GM18519 (cell line): ENCODE results near the gene ZDHHC14.
"Not testable (repeated sequence)": the region's sequence is repeated elsewhere in the genome, so short reads cannot be mapped to it uniquely, and the experiment has no call there.

Experiments used
- ATAC-seq: cut with Tn5 transposase; IDR thresholded peaks from one replicate; pipeline ENCODE4 v1.9.1; 2021; ENCODE audit warnings: mild to moderate bottlenecking, moderate library complexity; ENCODE audit not compliant: unreplicated experiment, low FRiP score

Gene ZDHHC14

DNA sequence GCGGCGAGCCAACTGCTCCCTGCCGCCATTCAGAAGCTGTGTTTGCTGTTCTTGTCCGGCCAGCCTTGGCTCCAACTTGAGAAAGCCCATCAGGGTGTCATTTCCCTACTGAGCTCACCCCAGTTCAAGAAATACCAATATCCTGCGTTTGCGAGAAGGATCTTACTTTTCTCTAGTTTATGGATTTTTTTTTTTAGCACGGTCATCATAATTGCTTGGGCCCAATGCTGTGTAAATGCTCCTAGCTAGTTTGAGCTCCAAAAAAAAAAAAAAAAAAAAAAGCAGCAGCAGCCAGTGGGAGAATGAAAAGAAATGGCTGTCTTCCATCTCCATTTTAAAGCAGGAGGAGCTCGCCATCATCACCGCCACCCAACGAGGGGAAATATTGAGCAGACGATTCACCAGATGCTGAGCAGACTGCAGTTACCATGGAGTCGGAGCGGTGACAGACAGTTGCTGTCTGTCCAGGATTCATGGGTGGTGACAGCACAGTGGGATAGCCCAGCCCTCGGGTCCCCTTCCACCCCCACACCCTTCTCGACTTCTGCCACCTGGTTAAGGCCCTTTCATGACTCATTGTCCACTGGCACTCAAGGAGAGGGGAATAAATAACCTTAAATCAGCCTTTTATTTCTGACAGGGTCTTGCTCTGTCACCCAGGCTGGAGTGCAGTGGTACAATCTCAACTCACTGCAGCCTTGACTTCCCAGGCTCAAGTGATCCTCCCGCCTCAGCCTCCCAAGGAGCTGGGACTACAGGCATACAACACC, 309.6 kb downstream of the ZDHHC14 start:
- no peak for ATAC-seq

DNA sequence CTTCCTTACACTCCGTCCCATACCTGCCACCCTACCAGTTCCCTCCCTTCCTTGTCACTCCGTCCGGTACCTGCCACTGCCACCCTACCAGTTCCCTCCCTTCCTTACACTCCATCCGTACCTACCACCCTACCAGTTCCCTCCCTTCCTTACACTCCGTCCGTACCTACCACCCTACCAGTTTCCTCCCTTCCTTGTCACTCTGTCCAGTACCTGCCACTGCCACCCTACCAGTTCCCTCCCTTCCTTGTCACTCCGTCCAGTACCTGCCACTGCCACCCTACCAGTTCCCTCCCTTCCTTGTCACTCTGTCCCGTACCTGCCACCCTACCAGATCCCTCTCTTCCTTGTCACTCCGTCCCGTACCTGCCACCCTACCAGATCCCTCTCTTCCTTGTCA, 310.6 kb downstream of the ZDHHC14 start:
- ATAC-seq = not testable (repeated sequence)

DNA sequence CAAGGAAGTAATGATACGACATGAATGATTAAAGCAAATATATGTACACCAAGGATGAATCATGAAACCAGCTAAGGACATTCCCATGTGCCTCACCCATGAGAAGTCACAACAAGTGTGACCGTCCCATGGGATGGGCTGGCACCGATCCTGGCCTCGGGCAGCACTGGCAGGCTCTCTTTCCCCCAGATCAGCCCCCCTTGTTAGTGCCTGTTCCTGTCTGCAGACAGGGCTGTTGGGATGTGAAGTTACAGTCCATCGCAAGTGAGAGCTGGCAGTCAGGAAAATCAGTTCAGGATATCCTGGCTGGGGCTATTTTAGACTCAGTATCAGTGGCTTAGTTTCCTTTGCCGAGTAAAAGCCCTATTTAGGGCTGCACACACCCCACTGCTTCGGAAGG, 312.9 kb downstream of the ZDHHC14 start:
- no peak for ATAC-seq

DNA sequence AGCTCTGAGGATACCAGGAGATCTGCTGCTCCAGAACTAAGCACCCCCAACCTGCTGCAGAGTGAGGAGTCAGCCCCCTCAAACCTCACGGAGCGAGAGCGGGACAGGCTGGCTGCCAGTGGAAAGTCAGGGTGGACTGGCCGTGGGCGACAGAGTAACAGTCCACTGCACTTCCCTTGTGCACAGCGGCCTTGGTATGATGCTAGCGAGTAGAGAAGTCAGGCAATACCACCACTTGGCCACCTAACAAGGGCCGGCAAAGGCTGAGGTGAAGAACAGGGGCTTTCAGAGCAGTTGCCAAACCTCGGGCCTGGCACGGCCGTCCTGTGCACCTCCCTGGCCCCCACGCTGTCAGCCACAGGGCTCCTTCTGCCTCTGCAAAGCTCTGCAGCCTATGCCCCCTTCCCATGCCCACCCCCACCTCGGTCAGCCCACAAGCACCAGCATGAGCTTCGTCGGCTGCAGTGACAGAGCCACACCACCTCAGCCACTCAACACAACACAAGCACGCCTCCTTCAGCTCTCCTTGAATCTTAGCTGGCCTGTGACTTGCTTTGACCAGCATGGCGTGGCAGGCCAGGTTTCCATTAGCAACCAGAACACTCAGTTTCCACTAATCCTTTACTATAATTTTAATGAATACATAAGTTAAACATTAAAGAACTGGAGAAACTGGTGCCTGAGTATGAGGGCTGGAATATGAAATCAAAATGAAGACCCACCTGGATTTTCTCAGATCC, 314.5 kb downstream of the ZDHHC14 start:
- no peak for ATAC-seq

DNA sequence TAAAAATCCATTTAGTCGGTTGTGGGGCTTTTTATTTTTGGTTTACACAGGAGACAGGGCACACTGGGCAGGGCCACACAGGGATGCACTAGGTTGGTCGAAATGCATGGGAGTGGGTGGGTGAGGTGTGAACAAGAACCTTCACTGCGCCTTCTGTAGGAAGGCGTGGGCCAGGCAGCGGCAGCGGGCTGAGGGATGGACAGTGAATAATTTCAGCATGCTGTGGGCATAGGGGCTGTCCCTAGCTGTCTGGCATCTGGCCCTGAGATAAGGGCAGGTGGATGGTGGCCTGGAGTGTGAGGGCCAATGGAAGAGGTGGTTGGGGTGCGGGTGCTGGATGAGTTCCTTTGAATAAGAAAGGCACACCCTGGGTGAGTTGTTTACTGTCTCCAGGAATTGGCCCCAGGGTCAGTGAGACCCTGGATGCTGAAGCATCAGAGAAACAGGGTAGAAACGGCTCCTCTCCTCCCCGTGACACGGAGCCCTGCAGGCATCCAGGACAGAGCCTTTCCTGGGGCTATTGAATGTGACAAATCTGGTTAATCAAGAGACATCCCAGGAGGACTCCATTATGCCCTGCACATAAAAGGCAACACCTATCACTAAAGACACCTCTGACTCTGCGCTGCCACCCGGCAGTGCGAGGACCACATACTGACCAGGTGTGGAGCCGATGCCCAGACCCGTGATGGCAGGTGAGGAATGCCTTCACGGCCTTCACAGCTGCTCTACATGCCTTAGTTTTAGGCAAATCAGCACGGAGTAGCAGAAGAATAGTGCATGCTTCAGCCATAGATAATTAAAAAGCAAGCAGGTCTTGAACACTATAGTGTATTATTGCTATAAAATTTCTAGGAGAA, 319.0 kb downstream of the ZDHHC14 start:
- ATAC-seq = no peak

DNA sequence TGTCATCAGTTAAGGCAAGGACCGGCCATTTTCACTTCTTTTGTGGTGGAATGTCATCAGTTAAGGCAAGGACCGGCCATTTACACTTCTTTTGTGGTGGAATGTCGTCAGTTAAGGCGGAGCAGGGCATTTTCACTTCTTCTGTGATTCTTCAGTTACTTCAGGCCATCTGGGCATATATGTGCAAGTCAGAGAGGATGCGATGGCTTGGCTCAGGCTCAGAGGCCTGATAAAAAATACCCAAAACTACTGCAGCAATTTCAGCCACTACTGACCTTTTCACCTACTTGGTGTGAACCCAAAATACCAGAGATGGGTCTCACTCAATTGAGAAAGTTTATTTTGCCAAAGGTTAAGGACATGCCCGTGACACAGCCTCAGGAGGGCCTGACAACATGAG, 325.4 kb downstream of the ZDHHC14 start:
- ATAC-seq = not testable (repeated sequence)

DNA sequence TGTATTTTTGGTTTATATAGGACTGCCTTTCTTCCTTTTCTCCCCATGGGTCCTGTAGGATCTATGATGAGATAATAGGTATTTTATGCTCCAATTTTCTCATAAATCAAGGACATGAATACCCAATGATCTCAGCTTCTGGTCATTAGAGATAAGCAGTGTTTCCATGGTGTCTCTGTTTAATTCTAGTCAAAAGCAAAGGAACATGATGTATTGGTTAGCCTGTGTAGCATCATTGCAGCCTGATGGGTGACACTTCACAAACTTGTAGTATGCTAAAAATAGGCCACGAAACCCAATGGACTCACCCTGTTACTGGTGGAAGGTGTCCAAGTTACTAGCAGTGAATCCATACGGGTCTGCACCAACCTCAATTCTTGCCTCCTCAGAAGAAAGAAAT, 325.9 kb downstream of the ZDHHC14 start:
- ATAC-seq = no peak

DNA sequence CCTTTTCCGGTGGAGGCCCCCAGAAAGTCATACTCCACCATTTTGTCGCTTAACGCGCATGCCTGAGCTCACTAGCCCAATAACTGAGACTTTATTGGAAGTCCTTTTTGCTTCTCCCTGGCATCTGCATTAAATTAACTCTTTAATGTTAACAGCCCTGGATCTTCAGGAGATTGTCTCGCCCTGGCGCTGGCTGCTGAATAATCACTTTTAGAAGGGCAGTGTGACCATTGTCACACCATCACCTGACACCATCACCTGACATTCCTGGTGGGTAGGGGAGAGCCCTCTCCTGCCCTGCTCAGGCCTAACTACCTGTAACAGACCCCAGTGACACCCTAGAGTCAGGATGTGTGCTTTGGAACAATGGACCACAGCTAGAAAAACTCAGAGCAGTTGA, 326.6 kb downstream of the ZDHHC14 start:
- no peak for ATAC-seq

DNA sequence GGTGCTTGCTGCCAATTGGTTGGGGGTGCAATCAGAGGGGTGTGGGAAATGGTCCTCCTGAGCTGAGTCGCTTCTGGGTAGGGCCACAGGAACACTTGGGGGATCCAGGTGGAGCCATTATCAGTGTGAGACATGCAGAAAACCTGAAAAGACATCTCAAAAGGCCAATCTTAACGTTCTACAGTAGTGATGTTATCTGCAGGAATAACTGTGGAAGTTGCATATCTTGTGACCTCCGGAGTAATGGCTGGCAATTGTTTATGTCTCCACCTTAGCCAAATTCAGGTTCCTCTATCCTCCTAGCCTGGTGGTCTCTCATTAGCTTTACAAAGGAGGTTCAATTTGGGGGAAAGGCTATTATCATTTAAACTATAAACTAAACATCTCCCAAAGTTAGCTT, 327.2 kb downstream of the ZDHHC14 start:
- no peak for ATAC-seq

DNA sequence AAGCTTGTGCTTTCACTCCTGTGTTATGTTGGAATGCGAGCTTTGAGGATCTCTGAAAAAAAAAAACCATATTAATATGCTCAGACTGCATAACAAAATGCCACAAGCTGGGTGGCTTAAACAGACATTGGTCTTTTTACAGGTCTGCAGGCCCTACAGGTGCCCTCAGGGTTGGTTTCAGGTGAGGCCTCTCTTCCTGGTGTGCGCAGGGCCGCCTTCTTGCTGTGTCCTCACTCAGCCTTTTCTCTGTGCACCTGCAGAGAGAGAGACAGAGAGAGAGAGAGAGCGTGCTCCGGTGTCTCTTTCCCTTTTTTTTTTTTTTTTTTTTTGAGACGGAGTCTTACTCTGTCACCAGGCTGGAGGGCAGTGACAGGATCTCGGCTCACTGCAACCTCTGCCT, 327.9 kb downstream of the ZDHHC14 start:
- ATAC-seq = no peak

DNA sequence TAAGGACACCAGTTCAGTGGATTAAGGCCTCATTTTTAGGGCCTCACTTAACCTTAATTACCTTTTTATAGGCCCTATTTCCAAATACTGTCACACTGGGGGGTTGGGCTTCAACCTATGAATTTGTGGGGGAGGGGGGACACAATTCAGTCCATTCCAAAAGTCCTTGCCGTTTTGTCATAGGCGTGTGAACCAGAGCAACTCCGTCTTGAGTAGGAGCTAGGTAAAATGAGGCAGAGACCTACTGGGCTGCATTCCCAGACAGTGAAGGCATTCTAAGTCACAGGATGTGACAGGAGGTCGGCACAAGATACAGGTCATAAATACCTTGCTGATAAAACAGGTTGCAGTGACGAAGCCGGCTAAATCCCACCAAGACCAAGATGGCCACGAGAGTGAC, 328.6 kb downstream of the ZDHHC14 start:
- ATAC-seq = no peak

DNA sequence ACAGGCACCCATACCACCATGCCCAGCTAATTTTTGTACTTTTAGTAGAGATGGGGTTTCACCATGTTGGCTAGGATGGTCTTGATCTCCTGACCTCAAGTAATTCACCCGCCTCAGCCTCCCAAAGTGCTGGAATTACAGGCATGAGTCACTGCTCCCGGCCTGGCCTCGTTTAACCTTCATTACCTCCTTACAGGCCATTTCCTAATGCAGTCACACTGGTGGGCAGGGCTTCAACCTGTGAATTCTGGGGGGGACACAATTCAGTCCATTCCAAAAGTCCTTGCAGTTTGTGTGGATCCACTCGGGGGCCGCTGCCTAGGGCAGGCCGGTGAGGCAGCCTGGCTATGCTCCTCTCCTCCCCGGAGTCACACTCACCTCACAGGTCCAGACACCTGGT, 329.6 kb downstream of the ZDHHC14 start:
- no peak for ATAC-seq

DNA sequence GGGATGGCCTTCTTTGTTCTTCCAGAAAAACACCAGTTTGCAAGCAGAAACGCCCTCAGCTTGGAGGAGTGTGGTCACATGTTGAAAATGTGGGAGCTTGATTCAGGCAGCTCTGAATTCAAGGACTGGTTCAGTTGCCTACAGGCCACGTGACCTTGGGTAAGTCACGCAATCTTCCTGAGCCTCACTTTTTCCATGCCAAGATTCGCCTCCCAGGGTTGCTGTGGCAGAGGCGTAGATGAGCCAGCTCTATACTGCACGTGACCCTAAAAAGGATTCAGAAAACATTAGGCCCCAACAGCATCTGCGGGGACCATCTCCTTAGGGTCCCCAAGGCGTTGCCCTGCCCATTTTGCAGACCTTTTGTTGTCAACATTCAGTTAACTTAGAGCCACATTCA, 330.1 kb downstream of the ZDHHC14 start:
- no peak for ATAC-seq

DNA sequence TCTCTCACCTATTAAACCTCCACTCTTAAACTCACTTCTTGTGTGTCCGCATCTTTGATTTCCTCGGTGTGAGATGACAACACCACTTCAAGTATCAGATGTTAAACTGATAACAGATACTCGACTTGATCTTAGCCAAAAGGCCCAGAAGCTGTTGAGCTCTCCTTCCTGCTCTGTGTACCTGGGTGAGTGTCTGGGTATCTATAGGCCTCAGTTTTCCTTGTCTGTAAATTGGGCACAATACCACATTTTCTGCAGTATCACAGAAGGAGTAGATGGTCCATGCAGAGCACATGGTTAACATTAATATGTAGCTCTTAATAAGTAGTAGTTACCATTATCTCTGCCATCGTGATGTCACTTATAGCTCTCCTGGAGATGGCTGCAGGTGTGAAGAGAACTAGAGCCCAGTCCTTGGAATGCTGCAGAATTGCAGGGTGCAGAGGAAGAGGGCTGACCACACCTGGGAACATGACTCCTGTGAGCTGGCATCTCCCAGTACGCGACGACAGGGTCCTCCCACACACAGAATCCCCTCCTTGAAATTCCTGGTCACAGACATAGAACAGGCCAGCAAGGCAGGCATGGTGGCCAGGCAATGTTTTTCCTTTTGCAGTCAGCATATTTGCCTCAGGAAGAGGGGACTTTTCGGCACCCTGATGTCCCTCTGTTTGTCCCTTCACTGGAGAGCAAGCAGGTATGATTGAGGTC, 331.8 kb downstream of the ZDHHC14 start:
- ATAC-seq = no peak

DNA sequence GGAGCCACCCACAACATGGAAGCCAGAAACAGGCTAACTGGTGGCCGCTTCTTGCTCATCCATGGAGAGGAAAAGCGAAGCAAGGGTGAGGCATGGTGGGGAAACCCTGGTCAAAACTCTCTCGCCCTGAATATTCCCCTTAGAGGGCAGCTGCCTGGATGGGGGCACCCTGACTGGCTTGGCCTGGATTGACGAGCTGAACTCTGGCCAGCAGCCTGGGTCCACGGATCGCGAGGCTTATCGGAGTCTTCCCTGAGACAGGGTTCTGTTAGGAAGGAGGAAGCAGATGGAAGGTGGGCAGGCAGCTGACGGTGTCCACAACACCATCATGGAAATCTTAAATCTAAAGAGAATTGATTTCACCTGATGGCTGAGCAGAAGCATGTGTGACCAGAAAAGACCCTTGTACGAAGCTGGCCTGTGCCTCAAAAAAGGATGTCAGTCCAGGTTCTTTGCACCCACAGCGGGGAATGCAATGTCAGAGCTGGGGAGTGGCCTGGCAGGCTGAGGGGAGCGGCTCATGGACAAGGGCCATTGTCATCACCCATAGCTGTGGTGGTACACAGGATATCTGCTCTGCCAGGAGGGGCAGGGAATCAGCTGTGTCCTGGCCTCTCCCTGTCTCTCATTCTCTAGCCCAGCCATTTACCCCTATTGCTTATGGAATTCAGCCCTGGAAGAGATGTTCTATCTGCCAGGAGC, 332.6 kb downstream of the ZDHHC14 start:
- no peak for ATAC-seq

DNA sequence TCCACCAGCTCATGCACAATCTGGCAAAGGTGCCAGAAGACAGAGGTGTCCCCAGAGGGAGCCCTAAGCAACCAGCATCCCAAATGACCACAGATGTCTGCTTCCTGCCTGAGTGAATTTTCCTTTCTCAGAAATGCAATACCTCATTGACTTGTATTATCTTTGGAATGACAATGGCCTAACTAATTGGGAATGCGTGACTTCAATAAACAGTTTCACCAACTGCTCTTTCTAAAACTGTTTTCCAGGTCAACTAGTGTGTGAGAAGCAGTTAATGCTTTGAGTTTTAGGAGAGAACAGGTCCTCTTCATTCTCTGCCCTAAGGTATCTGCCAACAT, 333.1 kb downstream of the ZDHHC14 start:
- no peak for ATAC-seq

DNA sequence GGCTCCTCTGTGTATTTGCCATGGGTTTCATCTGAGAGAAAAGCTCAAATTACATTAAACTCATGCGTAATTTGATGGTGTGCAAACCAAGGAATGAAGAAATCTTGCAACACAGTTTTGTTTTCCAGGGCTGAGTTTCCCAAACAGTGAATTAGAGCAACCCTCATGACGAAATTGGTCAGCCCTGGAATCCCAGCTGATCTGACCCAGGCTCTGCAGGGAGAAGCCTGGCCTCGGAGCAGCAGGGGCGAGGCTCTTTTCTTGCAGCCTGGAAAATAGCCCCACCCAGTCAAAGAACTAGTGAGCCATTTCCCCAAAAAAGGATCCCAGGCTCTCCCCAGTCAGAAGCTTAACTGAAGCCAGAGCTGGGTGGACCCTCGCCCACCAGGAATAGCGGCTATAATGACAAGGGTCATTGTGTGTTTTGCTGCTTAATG, 334.8 kb downstream of the ZDHHC14 start:
- no peak for ATAC-seq

DNA sequence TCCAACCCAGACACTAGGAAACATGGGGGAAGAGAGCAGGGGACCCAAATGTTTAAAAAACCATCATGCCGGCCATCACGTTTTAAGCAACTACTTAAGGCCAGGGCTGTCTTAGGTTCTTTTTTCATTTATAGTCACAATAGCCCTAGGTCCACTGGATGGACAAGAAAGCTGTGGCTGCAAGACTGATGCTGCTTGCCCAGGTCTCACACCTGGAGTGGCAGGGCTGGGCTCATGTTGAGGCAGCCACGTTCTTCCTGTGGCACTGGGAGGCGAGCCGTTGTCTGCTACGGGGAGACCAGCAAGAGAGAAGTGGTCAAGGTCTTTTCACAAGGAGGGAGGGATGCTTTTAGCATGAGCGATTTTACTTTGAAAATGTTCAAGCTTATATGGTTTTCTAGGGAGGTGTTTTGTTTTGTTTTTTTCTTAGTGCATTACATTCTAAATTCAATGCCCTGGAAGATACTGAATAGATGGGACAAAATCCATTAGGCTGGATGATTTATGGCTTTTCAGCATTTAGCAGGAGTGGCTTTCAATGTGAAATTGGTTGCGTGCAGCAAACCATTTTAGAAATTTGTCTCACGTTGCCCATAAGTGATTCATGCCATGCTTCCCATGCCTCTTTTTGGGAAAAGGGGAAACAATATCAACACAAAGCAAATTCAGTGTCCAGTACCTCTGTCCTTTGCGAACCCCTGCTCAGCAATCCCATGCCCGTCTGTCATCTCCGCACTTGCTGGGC, 335.4 kb downstream of the ZDHHC14 start:
- ATAC-seq = no peak

DNA sequence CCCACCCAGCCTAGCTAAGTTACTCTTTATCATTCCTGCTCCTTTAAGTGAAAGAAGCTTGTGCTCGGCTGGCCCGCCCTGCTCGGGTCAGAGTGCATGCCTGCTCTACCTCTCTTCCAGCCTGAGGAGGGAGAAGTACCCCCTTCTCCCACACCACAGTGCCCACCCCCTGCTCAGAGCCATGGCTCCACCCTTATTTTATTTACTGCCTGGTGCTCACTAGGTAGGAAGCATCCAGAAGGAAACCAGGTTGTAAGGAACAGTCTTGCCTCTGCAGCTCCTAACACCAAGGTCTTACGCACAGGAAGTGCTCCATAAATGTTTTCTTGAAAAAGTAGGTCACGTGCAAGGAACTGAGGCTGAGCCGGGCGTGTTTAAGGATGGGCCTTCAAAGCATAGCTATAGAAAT, 336.4 kb downstream of the ZDHHC14 start:
- no peak for ATAC-seq
